Mesothelial cell of epicardium (in vitro differentiated cells): ENCODE results near the gene ZFP36L1. TPM values are rescaled to one million over a fixed set of nuclear protein-coding genes. Genes with fewer than 3 reads are reported as not detected.

ENCODE experiments used
- DNase-seq, 2 experiments: peaks; one replicate each; pipeline ENCODE4 v3.0.0; 2021; ENCODE audit warnings: low spot score in 2 of 2; ENCODE audit not compliant: unreplicated experiment in 2 of 2
- H3K27ac Mint-ChIP-seq: 2 replicates; pipeline ENCODE4 v1.8.0; 2021; ENCODE audit warnings: mixed read lengths
- H3K27me3 Mint-ChIP-seq: 2 replicates; pipeline ENCODE4 v1.8.0; 2021; ENCODE audit warnings: low read depth, mixed read lengths
- H3K36me3 Mint-ChIP-seq: 2 replicates; pipeline ENCODE4 v1.8.0; 2021; ENCODE audit warnings: mixed read lengths
- H3K4me1 Mint-ChIP-seq: 2 replicates; pipeline ENCODE4 v1.8.0; 2021; ENCODE audit warnings: mixed read lengths
- H3K4me3 Mint-ChIP-seq: 2 replicates; pipeline ENCODE4 v1.8.0; 2021; ENCODE audit warnings: mild to moderate bottlenecking, moderate library complexity, mixed read lengths
- H3K9me3 Mint-ChIP-seq: 2 replicates; pipeline ENCODE4 v1.8.0; 2021; ENCODE audit warnings: mixed read lengths
- CTCF ChIP-seq: fragments of 200-600 bp; sonication (generic); IDR thresholded peaks from one replicate; pipeline ENCODE4 v1.5.0; 2021; ENCODE audit warnings: antibody characterized with exemption; ENCODE audit not compliant: unreplicated experiment
- total RNA-seq: library from RNA; stranded (reverse); gene quantifications from 3 replicates; pipeline ENCODE4 v1.2.1, GENCODE V29; 2021

Gene ZFP36L1
- total RNA-seq, 1 donor from 2014 or later, result 377 TPM

GRCh38 chr14:68834816-68835215, 41.9 kb upstream of the ZFP36L1 start:
- Mint-ChIP-seq H3K9me3 (peaks cover 70% of the 10 kb centered on the region), H3K27me3 (no peaks in the 10 kb centered on the region), H3K36me3 (peaks cover 25% of the 10 kb centered on the region), H3K4me3 (no peak overlapping the region), H3K4me1 (no peaks in the 10 kb centered on the region), H3K27ac (no peak overlapping the region)
- DNase-seq, result no peak
- no peak for TF ChIP-seq CTCF

GRCh38 chr14:68828698-68829097, 35.8 kb upstream of the ZFP36L1 start:
- TF ChIP-seq CTCF, result no peak
- H3K4me1 Mint-ChIP-seq, result peaks cover 3% of the 10 kb centered on the region
- no peak overlapping the region for H3K4me3 Mint-ChIP-seq
- peaks cover 4% of the 10 kb centered on the region for H3K36me3 Mint-ChIP-seq
- H3K9me3 Mint-ChIP-seq, result peaks cover 26% of the 10 kb centered on the region
- no peak for DNase-seq
- no peaks in the 10 kb centered on the region for H3K27me3 Mint-ChIP-seq
- H3K27ac Mint-ChIP-seq, result no peak overlapping the region

- TF ChIP-seq CTCF, result no peak
- no peak overlapping the region for H3K27ac Mint-ChIP-seq
These were observed 32.9 kb upstream of the ZFP36L1 start for GRCh38 chr14:68825729-68826128.

GRCh38 chr14:68824517-68825347, 31.9 kb upstream of the ZFP36L1 start:
- TF ChIP-seq CTCF, result peak; percentile 64
- no peak overlapping the region for H3K27ac Mint-ChIP-seq
- H3K36me3 Mint-ChIP-seq, result no peaks in the 10 kb centered on the region
- H3K4me3 Mint-ChIP-seq, result no peak overlapping the region
- H3K9me3 Mint-ChIP-seq, result no peaks in the 10 kb centered on the region
- peak in 1 of 2 experiments; percentile 80 for DNase-seq
- H3K4me1 Mint-ChIP-seq, result peaks cover 12% of the 10 kb centered on the region
- H3K27me3 Mint-ChIP-seq, result no peaks in the 10 kb centered on the region

More at GRCh38 chr14:68825729-68826128, 32.9 kb upstream of the ZFP36L1 start:
- H3K4me1 Mint-ChIP-seq, result peaks cover 3% of the 10 kb centered on the region
- H3K9me3 Mint-ChIP-seq, result peaks cover 5% of the 10 kb centered on the region
- no peak overlapping the region for H3K4me3 Mint-ChIP-seq
- no peaks in the 10 kb centered on the region for H3K36me3 Mint-ChIP-seq
- no peak for DNase-seq
- H3K27me3 Mint-ChIP-seq, result no peaks in the 10 kb centered on the region

GRCh38 chr14:68824207-68824516, 31.3 kb upstream of the ZFP36L1 start:
- TF ChIP-seq CTCF, result no peak
- Mint-ChIP-seq H3K4me3 (no peak overlapping the region), H3K27me3 (no peaks in the 10 kb centered on the region), H3K9me3 (no peaks in the 10 kb centered on the region), H3K36me3 (no peaks in the 10 kb centered on the region), H3K4me1 (peaks cover 18% of the 10 kb centered on the region), H3K27ac (no peak overlapping the region)
- DNase-seq, result no peak
